SU-DHL-6 (cell line): ENCODE results near the gene GLS.

Source experiments
- H2AFZ ChIP-seq: fragments of 200-600 bp; sonication (generic); 2 replicates; pipeline ENCODE4 v1.6.1; 2014; ENCODE audit warnings: low read depth, mild to moderate bottlenecking, moderate library complexity, mixed read lengths, antibody characterized with exemption, low read length; ENCODE audit not compliant: severe bottlenecking
- H3F3A ChIP-seq: fragments of 200-600 bp; shearing (Covaris generic); 2 replicates; pipeline ENCODE4 v1.6.0; 2016; ENCODE audit warnings: antibody characterized with exemption, mild to moderate bottlenecking; ENCODE audit not compliant: insufficient read depth
- H3K27ac ChIP-seq: fragments of 200-600 bp; sonication (generic); 2 replicates; pipeline ENCODE4 v1.5.1; 2016; ENCODE audit warnings: low read depth, mild to moderate bottlenecking, low read length, moderate library complexity, mixed read lengths
- H3K27me3 ChIP-seq: fragments of 200-600 bp; sonication (generic), shearing (Covaris generic); 2 replicates; pipeline ENCODE4 v1.6.0; 2014; ENCODE audit warnings: mild to moderate bottlenecking, low read length
- H3K36me3 ChIP-seq: fragments of 200-600 bp; sonication (generic); 2 replicates; pipeline ENCODE4 v1.6.1; 2014; ENCODE audit warnings: mild to moderate bottlenecking, low read length, mixed read lengths
- H3K4me2 ChIP-seq: fragments of 300-600, 200-600 bp; shearing (Covaris generic), sonication (generic); 2 replicates; pipeline ENCODE4 v1.6.0; 2014; ENCODE audit warnings: low read length, low read depth, mild to moderate bottlenecking; ENCODE audit not compliant: poor library complexity, severe bottlenecking
- H3K4me3 ChIP-seq: fragments of 200-600 bp; sonication (generic); 2 replicates; pipeline ENCODE4 v1.5.1; 2014; ENCODE audit warnings: antibody characterized with exemption, low read length, mild to moderate bottlenecking, mixed read lengths; ENCODE audit not compliant: insufficient read depth, poor library complexity, severe bottlenecking
- H3K79me2 ChIP-seq: fragments of 200-600 bp; sonication (generic); 2 replicates; pipeline ENCODE4 v1.6.1; 2014; ENCODE audit warnings: mild to moderate bottlenecking, low read length, moderate library complexity; ENCODE audit not compliant: insufficient read depth
- H3K9ac ChIP-seq: fragments of 200-600 bp; sonication (generic); 2 replicates; pipeline ENCODE4 v1.7.0; 2014; ENCODE audit warnings: mild to moderate bottlenecking, low read length
- H3K9me2 ChIP-seq: fragments of 200-600 bp; sonication (generic); replicated peaks from 2 replicates; pipeline ENCODE4 v1.6.1; 2014; ENCODE audit warnings: low read length; ENCODE audit not compliant: insufficient read depth
- H3K9me3 ChIP-seq: fragments of 200-600 bp; sonication (generic); 2 replicates; pipeline ENCODE4 v1.6.1; 2014; ENCODE audit warnings: low read length, mixed read lengths; ENCODE audit not compliant: insufficient read depth
- H4K20me1 ChIP-seq: fragments of 200-600 bp; sonication (generic); 2 replicates; pipeline ENCODE4 v1.6.1; 2014; ENCODE audit warnings: low read depth, mild to moderate bottlenecking, antibody characterized with exemption, low read length, moderate library complexity, mixed read lengths
- EZH2phosphoT487 ChIP-seq: fragments of 200-600 bp; sonication (generic), shearing (Covaris generic); conservative IDR thresholded peaks from 2 replicates; pipeline ENCODE4 v1.6.1; 2018; ENCODE audit warnings: mild to moderate bottlenecking, antibody characterized with exemption, low read length, moderate library complexity, mixed read lengths
- TF ChIP-seq, protein P1 (sequence below): fragments of 200-600 bp; sonication (generic); IDR thresholded peaks from one replicate; pipeline ENCODE4 v1.5.1; 2017; ENCODE audit warnings: antibody characterized with exemption, mild to moderate bottlenecking, low read length, moderate library complexity; ENCODE audit not compliant: insufficient read depth, poor library complexity, severe bottlenecking

GLS gene

DNA sequence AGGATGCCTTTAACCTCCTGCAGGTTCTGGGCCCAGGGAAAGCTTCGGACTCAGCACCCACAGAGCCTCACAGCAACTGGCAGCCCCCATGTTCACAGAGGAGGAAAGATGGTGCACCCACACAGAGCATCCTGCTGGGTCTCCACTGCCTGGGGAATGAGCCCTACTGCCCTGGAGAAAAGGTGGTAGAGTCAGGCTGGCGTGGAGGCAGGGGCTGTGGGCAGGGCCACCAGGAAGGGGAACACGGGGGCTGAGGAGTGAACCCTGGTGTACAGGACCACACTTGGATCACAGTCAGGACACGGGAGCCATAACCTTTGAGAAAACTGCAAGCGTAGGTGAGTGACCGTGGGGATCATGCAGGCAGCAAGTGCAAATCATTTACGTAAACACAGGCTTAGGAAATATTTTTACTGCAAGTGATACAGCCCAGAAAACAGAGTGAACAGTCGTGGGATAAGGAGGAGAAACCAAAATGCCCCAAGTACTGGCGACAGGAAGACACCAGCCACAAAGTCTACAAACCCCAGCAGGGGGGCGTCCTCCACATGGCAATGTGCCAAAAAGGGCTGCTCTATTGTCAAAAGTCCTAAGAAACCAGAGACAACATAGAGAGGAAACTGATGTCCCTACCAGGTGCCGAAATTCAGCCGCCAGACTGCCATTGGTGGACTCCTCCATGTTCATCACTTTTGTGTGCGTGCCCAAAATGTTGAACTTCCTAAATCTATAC is 105.8 kb downstream of the GLS start:
- Histone ChIP-seq H3K4me3 (no peak overlapping the region), H3K4me2 (no peak overlapping the region), H3K9me2 (no peaks in the 10 kb centered on the region), H3K79me2 (no peaks in the 10 kb centered on the region), H3K27me3 (no peaks in the 10 kb centered on the region), H3K36me3 (peaks cover 16% of the 10 kb centered on the region; the same call in 1 of the 2 replicates), H4K20me1 (no peaks in the 10 kb centered on the region), H3K27ac (no peak overlapping the region), H3F3A (no peaks in the 10 kb centered on the region), H2AFZ (no peak overlapping the region), H3K9me3 (no peaks in the 10 kb centered on the region), H3K9ac (no peak overlapping the region)
- TF ChIP-seq, protein P1, sequence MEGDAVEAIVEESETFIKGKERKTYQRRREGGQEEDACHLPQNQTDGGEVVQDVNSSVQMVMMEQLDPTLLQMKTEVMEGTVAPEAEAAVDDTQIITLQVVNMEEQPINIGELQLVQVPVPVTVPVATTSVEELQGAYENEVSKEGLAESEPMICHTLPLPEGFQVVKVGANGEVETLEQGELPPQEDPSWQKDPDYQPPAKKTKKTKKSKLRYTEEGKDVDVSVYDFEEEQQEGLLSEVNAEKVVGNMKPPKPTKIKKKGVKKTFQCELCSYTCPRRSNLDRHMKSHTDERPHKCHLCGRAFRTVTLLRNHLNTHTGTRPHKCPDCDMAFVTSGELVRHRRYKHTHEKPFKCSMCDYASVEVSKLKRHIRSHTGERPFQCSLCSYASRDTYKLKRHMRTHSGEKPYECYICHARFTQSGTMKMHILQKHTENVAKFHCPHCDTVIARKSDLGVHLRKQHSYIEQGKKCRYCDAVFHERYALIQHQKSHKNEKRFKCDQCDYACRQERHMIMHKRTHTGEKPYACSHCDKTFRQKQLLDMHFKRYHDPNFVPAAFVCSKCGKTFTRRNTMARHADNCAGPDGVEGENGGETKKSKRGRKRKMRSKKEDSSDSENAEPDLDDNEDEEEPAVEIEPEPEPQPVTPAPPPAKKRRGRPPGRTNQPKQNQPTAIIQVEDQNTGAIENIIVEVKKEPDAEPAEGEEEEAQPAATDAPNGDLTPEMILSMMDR: no peak

DNA sequence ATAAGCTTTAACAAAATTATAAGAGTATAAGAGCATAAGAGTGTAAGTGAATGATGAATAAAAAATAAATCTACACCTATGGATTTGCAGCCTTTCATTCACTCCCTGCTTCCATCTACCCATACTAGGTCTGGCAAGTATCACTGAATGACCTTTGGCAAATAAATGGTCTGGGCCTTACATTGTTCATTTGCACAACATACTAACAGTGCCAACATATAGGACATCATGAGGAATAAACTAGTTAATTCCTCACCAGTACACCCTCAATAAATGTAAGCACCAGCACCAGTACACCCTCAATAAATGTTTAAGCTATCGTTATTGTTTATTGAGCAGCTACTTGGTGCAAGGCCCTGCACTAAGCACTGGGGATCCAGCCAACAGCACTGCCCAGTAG is 106.5 kb downstream of the GLS start:
- no peaks in the 10 kb centered on the region for H3K27me3 ChIP-seq
- H2AFZ ChIP-seq: no peak overlapping the region
- H3K4me3 ChIP-seq: no peak overlapping the region
- no peaks in the 10 kb centered on the region for H4K20me1 ChIP-seq
- H3K9me3 ChIP-seq: no peaks in the 10 kb centered on the region
- H3K4me2 ChIP-seq: no peak overlapping the region
- no peak overlapping the region for H3K9ac ChIP-seq
- H3K36me3 ChIP-seq: peaks cover 17% of the 10 kb centered on the region; the same call in 1 of the 2 replicates
- TF ChIP-seq EZH2phosphoT487: no peak
- TF ChIP-seq, protein P1: no peak
- no peaks in the 10 kb centered on the region for H3K9me2 ChIP-seq
- no peak overlapping the region for H3K27ac ChIP-seq
- H3F3A ChIP-seq: no peaks in the 10 kb centered on the region
- H3K79me2 ChIP-seq: no peaks in the 10 kb centered on the region

GRCh38 chr2:190987938-190988337 is 107.3 kb downstream of the GLS start:
- H3K36me3 ChIP-seq: peaks cover 17% of the 10 kb centered on the region; the same call in 1 of the 2 replicates

More at GRCh38 chr2:190987938-190988337, 107.3 kb downstream of the GLS start:
- no peak overlapping the region for H3K4me2 ChIP-seq
- no peak overlapping the region for H3K4me3 ChIP-seq
- no peaks in the 10 kb centered on the region for H3K9me2 ChIP-seq
- no peak overlapping the region for H3K27ac ChIP-seq
- H3K9me3 ChIP-seq: no peaks in the 10 kb centered on the region
- H3K27me3 ChIP-seq: no peaks in the 10 kb centered on the region
- no peaks in the 10 kb centered on the region for H4K20me1 ChIP-seq
- no peaks in the 10 kb centered on the region for H3K79me2 ChIP-seq
- H2AFZ ChIP-seq: no peak overlapping the region
- no peak for TF ChIP-seq EZH2phosphoT487
- TF ChIP-seq, protein P1: no peak
- no peaks in the 10 kb centered on the region for H3F3A ChIP-seq
- H3K9ac ChIP-seq: no peak overlapping the region
